Neural progenitor cell (in vitro differentiated cells): ENCODE results near the gene AGPAT1. TPM values are rescaled to one million over a fixed set of nuclear protein-coding genes. Genes with fewer than 3 reads are reported as not detected.
"Not testable (repeated sequence)": the region's sequence is repeated elsewhere in the genome, so short reads cannot be mapped to it uniquely, and the experiment has no call there.

Experiments used
- DNase-seq: peaks from one replicate; pipeline ENCODE4 v3.0.0-alpha.2; 2016; ENCODE audit warnings: low spot score
- H2AFZ ChIP-seq: fragments of 200-600 bp; sonication (generic); replicated peaks from 2 replicates; pipeline ENCODE4 v1.6.1; 2016; ENCODE audit warnings: antibody characterized with exemption
- H3F3A ChIP-seq: fragments of 200-600 bp; sonication (generic); 2 replicates; pipeline ENCODE4 v1.6.1; 2016; ENCODE audit warnings: antibody characterized with exemption, low read depth
- H3K27ac ChIP-seq: fragments of 200-600 bp; sonication (generic); 2 replicates; pipeline ENCODE4 v1.5.1; 2016; ENCODE audit warnings: mild to moderate bottlenecking
- H3K27me3 ChIP-seq: fragments of 200-600 bp; sonication (generic); 2 replicates; pipeline ENCODE4 v1.6.1; 2016; ENCODE audit warnings: mild to moderate bottlenecking, moderate library complexity
- H3K36me3 ChIP-seq: fragments of 200-600 bp; sonication (generic); 2 replicates; pipeline ENCODE4 v1.5.1; 2016
- H3K4me1 ChIP-seq: fragments of 200-600 bp; sonication (generic); 2 replicates; pipeline ENCODE4 v1.6.1; 2016; ENCODE audit warnings: mixed run types
- H3K4me2 ChIP-seq: fragments of 200-600 bp; sonication (generic); 2 replicates; pipeline ENCODE4 v1.6.1; 2016
- H3K4me3 ChIP-seq: fragments of 200-600 bp; sonication (generic); 2 replicates; pipeline ENCODE4 v1.5.1; 2016
- H3K79me2 ChIP-seq: fragments of 200-600 bp; sonication (generic); 2 replicates; pipeline ENCODE4 v1.6.1; 2016; ENCODE audit warnings: low read depth
- H3K9ac ChIP-seq: fragments of 200-600 bp; sonication (generic); 2 replicates; pipeline ENCODE4 v1.6.1; 2016
- H3K9me3 ChIP-seq: fragments of 200-600 bp; sonication (generic); 2 replicates; pipeline ENCODE4 v1.5.1; 2016; ENCODE audit warnings: low read depth
- H4K20me1 ChIP-seq: fragments of 200-600 bp; sonication (generic); 2 replicates; pipeline ENCODE4 v1.6.1; 2016; ENCODE audit warnings: low read depth
- H3K27ac Mint-ChIP-seq: 3 replicates; pipeline ENCODE4 v1.8.0; 2021; ENCODE audit warnings: mixed read lengths
- H3K27me3 Mint-ChIP-seq: 2 replicates; pipeline ENCODE4 v1.8.0; 2022; ENCODE audit warnings: low read depth, mild to moderate bottlenecking, inconsistent platforms, moderate library complexity, mixed read lengths; ENCODE audit not compliant: insufficient read depth
- H3K36me3 Mint-ChIP-seq: 3 replicates; pipeline ENCODE4 v1.8.0; 2021; ENCODE audit warnings: mixed read lengths
- H3K4me1 Mint-ChIP-seq: 3 replicates; pipeline ENCODE4 v1.8.0; 2021; ENCODE audit warnings: mixed read lengths
- H3K4me3 Mint-ChIP-seq: 3 replicates; pipeline ENCODE4 v1.8.0; 2021; ENCODE audit warnings: mild to moderate bottlenecking, moderate library complexity, mixed read lengths
- H3K9me3 Mint-ChIP-seq: 3 replicates; pipeline ENCODE4 v1.8.0; 2020; ENCODE audit warnings: mixed read lengths
- EZH2 ChIP-seq: fragments of 200-600 bp; sonication (generic); IDR thresholded peaks from 2 replicates; pipeline ENCODE4 v1.6.1; 2017; ENCODE audit warnings: antibody characterized with exemption, mild to moderate bottlenecking, moderate library complexity
- EZH2phosphoT487 ChIP-seq: fragments of 200-600 bp; sonication (generic); IDR thresholded peaks from 2 replicates; pipeline ENCODE4 v1.6.1; 2017; ENCODE audit warnings: antibody characterized with exemption
- total RNA-seq: library from RNA; depleted of rRNA; stranded (reverse); fragments of >200 nt; gene quantifications from 2 replicates; pipeline ENCODE4 v1.2.3, GENCODE V29; 2015; ENCODE audit warnings: low replicate concordance
- TF ChIP-seq, protein P1 (sequence below): fragments of 200-600 bp; sonication (generic); IDR thresholded peaks from 2 replicates; pipeline ENCODE4 v1.5.1; 2017; ENCODE audit warnings: antibody characterized with exemption, mild to moderate bottlenecking

AGPAT1 gene
- total RNA-seq, 1 donor from 2014 or later, result 46.9 TPM

DNA sequence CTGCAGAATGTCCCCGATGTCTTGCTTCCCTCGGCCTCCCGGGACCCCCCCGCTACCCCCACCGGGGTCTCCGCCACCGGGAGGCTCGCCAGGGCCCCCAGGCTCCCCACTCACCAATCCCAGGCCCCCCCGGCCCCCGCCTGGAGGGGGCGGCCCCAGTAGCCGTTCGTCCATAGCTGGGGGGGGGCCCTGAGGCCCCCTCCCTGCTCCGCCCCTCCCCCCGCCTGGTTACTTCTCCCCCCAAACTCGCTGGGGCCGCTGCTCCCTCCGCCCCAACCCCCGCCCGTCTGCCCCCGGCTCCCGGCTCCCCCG lies 13.8 kb upstream of the AGPAT1 start:
- H3F3A ChIP-seq, result peaks cover 42% of the 10 kb centered on the region
- peak overlapping the region; percentile 59 for H3K9ac ChIP-seq
- H3K4me3 ChIP-seq, result peak overlapping the region; percentile 88
- H3K27ac ChIP-seq, result peak overlapping the region; percentile 66
- H3K4me1 ChIP-seq, result peaks cover 22% of the 10 kb centered on the region
- H3K9me3 Mint-ChIP-seq, result no peaks in the 10 kb centered on the region
- no peak for TF ChIP-seq EZH2phosphoT487
- TF ChIP-seq EZH2, result no peak
- TF ChIP-seq, protein P1, sequence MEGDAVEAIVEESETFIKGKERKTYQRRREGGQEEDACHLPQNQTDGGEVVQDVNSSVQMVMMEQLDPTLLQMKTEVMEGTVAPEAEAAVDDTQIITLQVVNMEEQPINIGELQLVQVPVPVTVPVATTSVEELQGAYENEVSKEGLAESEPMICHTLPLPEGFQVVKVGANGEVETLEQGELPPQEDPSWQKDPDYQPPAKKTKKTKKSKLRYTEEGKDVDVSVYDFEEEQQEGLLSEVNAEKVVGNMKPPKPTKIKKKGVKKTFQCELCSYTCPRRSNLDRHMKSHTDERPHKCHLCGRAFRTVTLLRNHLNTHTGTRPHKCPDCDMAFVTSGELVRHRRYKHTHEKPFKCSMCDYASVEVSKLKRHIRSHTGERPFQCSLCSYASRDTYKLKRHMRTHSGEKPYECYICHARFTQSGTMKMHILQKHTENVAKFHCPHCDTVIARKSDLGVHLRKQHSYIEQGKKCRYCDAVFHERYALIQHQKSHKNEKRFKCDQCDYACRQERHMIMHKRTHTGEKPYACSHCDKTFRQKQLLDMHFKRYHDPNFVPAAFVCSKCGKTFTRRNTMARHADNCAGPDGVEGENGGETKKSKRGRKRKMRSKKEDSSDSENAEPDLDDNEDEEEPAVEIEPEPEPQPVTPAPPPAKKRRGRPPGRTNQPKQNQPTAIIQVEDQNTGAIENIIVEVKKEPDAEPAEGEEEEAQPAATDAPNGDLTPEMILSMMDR, result no peak
- peaks cover 15% of the 10 kb centered on the region for H3K36me3 Mint-ChIP-seq
- H2AFZ ChIP-seq, result no peak overlapping the region
- H3K27ac Mint-ChIP-seq, result peak overlapping the region; percentile 96
- H3K4me3 Mint-ChIP-seq, result peak overlapping the region; percentile 93
- H3K4me2 ChIP-seq, result peak overlapping the region; percentile 99
- H4K20me1 ChIP-seq, result peaks cover 27% of the 10 kb centered on the region
- no peaks in the 10 kb centered on the region for H3K36me3 ChIP-seq
- no peaks in the 10 kb centered on the region for H3K9me3 ChIP-seq
- peak; percentile 38 for DNase-seq
- H3K79me2 ChIP-seq, result peaks cover 36% of the 10 kb centered on the region
- H3K27me3 ChIP-seq, result no peaks in the 10 kb centered on the region
- H3K27me3 Mint-ChIP-seq, result peaks cover 12% of the 10 kb centered on the region
- H3K4me1 Mint-ChIP-seq, result peaks cover 65% of the 10 kb centered on the region

DNA sequence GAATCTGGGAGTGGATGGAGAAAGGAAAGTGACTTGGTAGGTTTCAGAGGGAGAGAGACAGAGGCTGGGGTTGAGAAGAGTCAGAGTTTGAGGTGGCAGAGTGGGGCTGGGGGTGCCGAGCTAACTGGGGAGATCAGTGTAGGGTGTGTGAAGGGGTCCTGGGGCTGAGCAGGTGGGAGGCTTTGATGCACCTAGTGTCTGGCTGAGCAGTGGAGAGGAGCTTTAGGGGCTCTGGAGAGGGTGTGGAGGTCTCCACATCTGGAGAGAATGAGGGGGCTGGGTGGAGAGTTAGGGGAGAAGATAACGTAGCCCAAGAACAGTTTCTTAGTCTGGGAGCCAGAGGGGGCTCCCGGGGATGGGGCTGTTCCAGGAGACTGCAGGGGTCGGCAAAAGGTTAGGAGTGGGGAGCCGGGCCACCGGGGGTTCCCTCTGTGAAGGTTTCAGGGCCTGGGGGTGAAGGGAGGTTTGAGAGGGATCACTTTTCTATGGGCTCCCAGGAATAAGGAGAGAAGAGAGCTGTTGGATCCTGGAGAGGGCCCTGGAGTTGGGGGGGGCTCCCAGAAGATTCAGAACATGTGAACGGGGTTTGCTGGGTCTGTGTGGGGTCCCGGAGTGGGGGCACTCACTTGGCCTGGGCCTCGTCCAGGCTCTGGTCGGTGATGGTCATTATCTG lies 13.3 kb upstream of the AGPAT1 start:
- Histone ChIP-seq H2AFZ (no peak overlapping the region), H3K36me3 (no peaks in the 10 kb centered on the region), H3K4me2 (peak overlapping the region; percentile 99), H3K4me3 (peak overlapping the region; percentile 88), H3K4me1 (peaks cover 20% of the 10 kb centered on the region), H3K27ac (peak overlapping the region; percentile 66), H3K27me3 (no peaks in the 10 kb centered on the region), H3F3A (peaks cover 42% of the 10 kb centered on the region), H4K20me1 (peaks cover 27% of the 10 kb centered on the region), H3K9me3 (no peaks in the 10 kb centered on the region), H3K79me2 (peaks cover 36% of the 10 kb centered on the region), H3K9ac (peak overlapping the region; percentile 59)
- H3K4me1 Mint-ChIP-seq, result peaks cover 62% of the 10 kb centered on the region
- no peaks in the 10 kb centered on the region for H3K9me3 Mint-ChIP-seq
- H3K36me3 Mint-ChIP-seq, result peaks cover 15% of the 10 kb centered on the region
- H3K4me3 Mint-ChIP-seq, result peak overlapping the region; percentile 93
- TF ChIP-seq, protein P1, result no peak
- TF ChIP-seq EZH2, result no peak
- TF ChIP-seq EZH2phosphoT487, result no peak
- peaks cover 12% of the 10 kb centered on the region for H3K27me3 Mint-ChIP-seq
- peak overlapping the region; percentile 96 for H3K27ac Mint-ChIP-seq
- no peak for DNase-seq

DNA sequence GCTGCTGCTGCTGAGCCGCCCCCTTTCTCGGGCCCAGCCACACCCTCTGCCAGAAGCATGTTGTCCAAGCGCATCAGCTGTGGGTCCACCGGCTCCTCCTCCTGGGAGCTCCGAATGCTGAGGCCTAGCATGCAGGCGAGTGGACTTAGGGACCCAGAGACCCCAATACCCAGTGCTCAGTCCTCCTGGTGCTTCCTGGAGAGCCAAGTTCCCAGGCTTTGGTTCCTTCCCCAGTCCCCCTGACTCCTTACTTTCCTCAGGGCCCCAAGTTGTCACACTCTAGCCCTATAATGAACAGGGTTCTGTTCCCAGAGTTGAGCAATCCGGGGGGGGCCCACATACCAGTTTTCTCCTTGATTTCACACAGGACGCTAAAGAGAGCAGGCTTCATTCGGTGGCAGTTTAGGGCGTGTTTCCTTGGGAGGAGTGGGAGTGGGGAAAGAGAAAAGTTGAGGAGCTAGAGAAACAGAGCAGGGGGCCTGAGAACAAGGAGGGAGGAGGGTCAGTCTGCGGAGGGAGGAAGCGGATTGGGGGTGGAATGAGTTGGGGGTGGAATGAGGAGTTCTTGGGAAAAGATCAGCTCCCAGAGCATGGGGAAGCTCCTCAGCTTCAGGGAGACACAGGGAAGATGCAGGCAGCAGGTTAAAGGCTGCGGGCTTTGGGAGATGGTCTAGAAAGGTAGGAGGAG lies 12.6 kb upstream of the AGPAT1 start:
- peaks cover 36% of the 10 kb centered on the region for H3K79me2 ChIP-seq
- peak overlapping the region; percentile 93 for H3K4me3 Mint-ChIP-seq
- peaks cover 13% of the 10 kb centered on the region for H3K36me3 Mint-ChIP-seq
- H3K27me3 Mint-ChIP-seq, result peaks cover 10% of the 10 kb centered on the region
- TF ChIP-seq, protein P1, result no peak
- no peak for TF ChIP-seq EZH2phosphoT487
- TF ChIP-seq EZH2, result no peak
- no peak overlapping the region for H2AFZ ChIP-seq
- no peaks in the 10 kb centered on the region for H3K27me3 ChIP-seq
- peaks cover 58% of the 10 kb centered on the region for H3K4me1 Mint-ChIP-seq
- no peaks in the 10 kb centered on the region for H3K36me3 ChIP-seq
- H3K9me3 Mint-ChIP-seq, result no peaks in the 10 kb centered on the region
- peaks cover 46% of the 10 kb centered on the region for H3F3A ChIP-seq
- H3K9me3 ChIP-seq, result no peaks in the 10 kb centered on the region
- peaks cover 27% of the 10 kb centered on the region for H4K20me1 ChIP-seq
- H3K4me3 ChIP-seq, result peak overlapping the region; percentile 88
- no peak for DNase-seq
- peaks cover 20% of the 10 kb centered on the region for H3K4me1 ChIP-seq
- H3K27ac ChIP-seq, result peak overlapping the region; percentile 66
- peak overlapping the region; percentile 99 for H3K4me2 ChIP-seq
- H3K9ac ChIP-seq, result peak overlapping the region; percentile 59
- peak overlapping the region; percentile 96 for H3K27ac Mint-ChIP-seq

- Mint-ChIP-seq H3K4me1 (peaks cover 55% of the 10 kb centered on the region), H3K36me3 (peaks cover 14% of the 10 kb centered on the region), H3K4me3 (peak overlapping the region; percentile 93), H3K27me3 (peaks cover 10% of the 10 kb centered on the region)
- peaks cover 27% of the 10 kb centered on the region for H4K20me1 ChIP-seq
- H3K79me2 ChIP-seq, result peaks cover 36% of the 10 kb centered on the region
- not testable (repeated sequence) for H3K27ac Mint-ChIP-seq, H3K9me3 Mint-ChIP-seq, H3K27me3 ChIP-seq, DNase-seq, H3K27ac ChIP-seq, H2AFZ ChIP-seq, H3K36me3 ChIP-seq, H3K9me3 ChIP-seq
- H3F3A ChIP-seq, result peaks cover 50% of the 10 kb centered on the region
- peaks cover 18% of the 10 kb centered on the region for H3K4me1 ChIP-seq
- peak overlapping the region; percentile 88 for H3K4me3 ChIP-seq
- H3K4me2 ChIP-seq, result peak overlapping the region; percentile 99
- peak overlapping the region; percentile 59 for H3K9ac ChIP-seq
Observed at GRCh38 chr6:32187725-32188380, 12.0 kb upstream of the AGPAT1 start.
